ENCODE results near the gene KAT2B.

- no peak for TF ChIP-seq CTCF (IDR thresholded peaks at IDR 0.05; ENCODE audit: low read depth, low read length)
- no peak for TF ChIP-seq EZH2phosphoT487 (IDR thresholded peaks at IDR 0.05; ENCODE audit: low read depth)
Measured at GRCh38 chr3:20059929-20060328, 19.7 kb downstream of the KAT2B start.
